Thyroid gland (tissue), 4 donors: ENCODE data around the gene C1orf87. TPM values are rescaled to one million over a fixed set of nuclear protein-coding genes. Genes with fewer than 3 reads are reported as not detected.

Source experiments
- DNase-seq, 2 donors: peaks; one replicate each; pipeline ENCODE4 v3.0.0-alpha.2; 2019
- H3K27ac ChIP-seq, 3 donors: fragments of 200-600 bp; sonication (generic); 1 replicate in 2 of 3; 2 replicates in 1 of 3; pipeline ENCODE4 v1.5.1; 2016 to 2019; ENCODE audit warnings: mild to moderate bottlenecking in 1 of 3, moderate library complexity in 1 of 3
- H3K27me3 ChIP-seq: fragments of 200-600 bp; sonication (generic); one replicate; pipeline ENCODE4 v1.5.1; 2019
- H3K36me3 ChIP-seq, 2 donors: fragments of 200-600 bp; sonication (generic); one replicate each; pipeline ENCODE4 v1.5.1; 2016 to 2019
- H3K4me1 ChIP-seq, 2 donors: fragments of 200-600 bp; sonication (generic); one replicate each; pipeline ENCODE4 v1.5.1; 2017 to 2019
- H3K4me3 ChIP-seq, 3 donors: fragments of 200-600 bp; sonication (generic); replicated peaks in 1 of 3; 1 replicate in 2 of 3; 2 replicates in 1 of 3; pipeline ENCODE4 v1.5.1; 2016; ENCODE audit warnings: mild to moderate bottlenecking in 1 of 3
- H3K9me3 ChIP-seq: fragments of 200-600 bp; sonication (generic); one replicate; pipeline ENCODE4 v1.5.1; 2017
- POLR2A ChIP-seq, 2 donors: fragments of 450-650 bp; IDR thresholded peaks; one replicate each; pipeline ENCODE4 v1.6.1; 2017; ENCODE audit warnings: antibody characterized with exemption in 2 of 2, mild to moderate bottlenecking in 2 of 2, moderate library complexity in 1 of 2
- WGBS, 2 donors: methylation state at CpG; one replicate each; pipeline ENCODE4 v1.1.5; 2017; 5-methylcytosine and 5-hydroxymethylcytosine counted together
- intact Hi-C: fragments of 100-400 bp; cut with DNase I; formaldehyde crosslinking; loops from one replicate; pipeline ENCODE4 v1.15.1; 2023
- total RNA-seq, 4 donors: library from RNA; depleted of rRNA; stranded (reverse); fragments of >200 nt; gene quantifications; one replicate each; pipeline ENCODE4 v1.2.3, GENCODE V29; 2016
- TF ChIP-seq, protein P1 (sequence below), 6 experiments: fragments of 200-600 bp in 3 of 6; fragments of 450-650 bp in 3 of 6; sonication (generic) in 3 of 6; IDR thresholded peaks; one replicate each; pipeline ENCODE4 v1.5.1; 2016 to 2019; ENCODE audit warnings: antibody characterized with exemption in 6 of 6, mild to moderate bottlenecking in 2 of 6, inconsistent platforms in 1 of 6, moderate library complexity in 1 of 6

The C1orf87 gene
- total RNA-seq, 4 donors from 2014 or later = not detected

DNA sequence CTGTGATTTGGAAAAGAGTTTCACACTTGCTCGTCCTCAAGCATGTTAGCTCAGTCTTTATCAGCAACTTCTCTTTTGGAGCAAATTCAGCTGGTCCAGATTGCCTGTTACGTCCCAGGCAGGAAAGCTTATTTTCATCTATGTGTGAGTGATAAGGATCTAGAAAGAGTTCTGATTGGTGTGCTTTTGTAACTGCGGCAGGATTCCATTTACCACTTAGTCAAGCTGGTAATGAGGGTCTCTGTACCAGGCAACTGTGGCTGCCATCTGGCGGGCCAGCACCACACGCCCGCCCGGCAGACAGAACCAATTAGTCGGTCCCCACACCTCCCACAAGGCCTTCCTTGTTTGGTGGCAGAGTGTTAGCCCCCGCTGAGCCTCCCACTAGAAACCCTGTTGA lies 21.0 kb downstream of the C1orf87 start:
- Histone ChIP-seq H3K4me1 (no peaks in the 10 kb centered on the region), H3K36me3 (no peaks in the 10 kb centered on the region), H3K4me3 (no peak overlapping the region), H3K27ac (no peak overlapping the region), H3K9me3 (no peaks in the 10 kb centered on the region), H3K27me3 (no peaks in the 10 kb centered on the region)
- DNase-seq = no peak
- no peak for TF ChIP-seq POLR2A (IDR thresholded peaks at IDR 0.05)
- TF ChIP-seq, protein P1, sequence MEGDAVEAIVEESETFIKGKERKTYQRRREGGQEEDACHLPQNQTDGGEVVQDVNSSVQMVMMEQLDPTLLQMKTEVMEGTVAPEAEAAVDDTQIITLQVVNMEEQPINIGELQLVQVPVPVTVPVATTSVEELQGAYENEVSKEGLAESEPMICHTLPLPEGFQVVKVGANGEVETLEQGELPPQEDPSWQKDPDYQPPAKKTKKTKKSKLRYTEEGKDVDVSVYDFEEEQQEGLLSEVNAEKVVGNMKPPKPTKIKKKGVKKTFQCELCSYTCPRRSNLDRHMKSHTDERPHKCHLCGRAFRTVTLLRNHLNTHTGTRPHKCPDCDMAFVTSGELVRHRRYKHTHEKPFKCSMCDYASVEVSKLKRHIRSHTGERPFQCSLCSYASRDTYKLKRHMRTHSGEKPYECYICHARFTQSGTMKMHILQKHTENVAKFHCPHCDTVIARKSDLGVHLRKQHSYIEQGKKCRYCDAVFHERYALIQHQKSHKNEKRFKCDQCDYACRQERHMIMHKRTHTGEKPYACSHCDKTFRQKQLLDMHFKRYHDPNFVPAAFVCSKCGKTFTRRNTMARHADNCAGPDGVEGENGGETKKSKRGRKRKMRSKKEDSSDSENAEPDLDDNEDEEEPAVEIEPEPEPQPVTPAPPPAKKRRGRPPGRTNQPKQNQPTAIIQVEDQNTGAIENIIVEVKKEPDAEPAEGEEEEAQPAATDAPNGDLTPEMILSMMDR (IDR thresholded peaks at IDR 0.05) = no peak
- WGBS, 2 donors = 63 to 75% methylated on average over 9 of the region's 9 CpGs
- intact Hi-C loops = no loop called here

DNA sequence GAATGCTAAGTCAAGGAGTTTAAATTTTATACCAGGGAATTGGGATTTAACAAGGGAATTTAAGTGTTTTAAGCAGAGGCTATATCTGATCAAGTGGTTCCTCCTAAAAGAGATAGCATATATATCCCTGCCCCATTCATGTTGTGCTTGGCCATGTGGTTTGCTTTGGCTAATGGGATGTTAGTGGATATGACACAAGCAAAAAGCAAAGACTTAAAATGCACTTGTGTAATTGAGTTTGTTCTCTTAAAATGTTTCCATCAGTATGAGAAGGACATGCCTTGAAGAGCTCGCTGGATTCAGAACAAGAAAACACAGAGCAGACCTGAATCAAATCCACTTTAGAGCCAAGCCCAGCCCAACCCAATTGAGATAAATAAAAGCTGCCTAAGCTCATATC lies 22.4 kb downstream of the C1orf87 start:
- no peak for TF ChIP-seq POLR2A (IDR thresholded peaks at IDR 0.05)
- TF ChIP-seq, protein P1 (IDR thresholded peaks at IDR 0.05) = no peak
- Histone ChIP-seq H3K36me3 (no peaks in the 10 kb centered on the region), H3K9me3 (no peaks in the 10 kb centered on the region), H3K4me3 (no peak overlapping the region), H3K27me3 (no peaks in the 10 kb centered on the region), H3K27ac (no peak overlapping the region), H3K4me1 (no peaks in the 10 kb centered on the region)
- intact Hi-C loops = no loop called here
- WGBS, 2 donors = 91 to 98% methylated on average over 1 of the region's 1 CpG
- no peak for DNase-seq

DNA sequence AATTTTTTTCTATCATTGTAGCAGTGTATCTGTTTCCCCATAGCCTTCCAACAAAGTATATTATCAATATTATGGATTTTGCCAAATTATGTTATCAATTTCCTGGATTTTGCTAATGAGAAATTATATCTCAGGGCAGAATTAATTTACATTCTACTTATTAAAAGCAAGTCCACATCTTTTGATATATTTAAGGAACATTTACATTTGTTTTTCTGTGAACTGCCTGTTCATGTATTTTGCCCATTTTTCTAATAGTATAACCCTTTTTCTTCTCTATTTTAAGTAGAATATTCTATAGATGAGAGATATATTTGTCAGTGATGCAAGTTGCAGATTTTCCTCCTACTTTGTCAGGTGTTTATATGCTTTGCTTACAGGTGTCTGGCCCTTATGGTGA lies 24.4 kb downstream of the C1orf87 start:
- TF ChIP-seq, protein P1 (IDR thresholded peaks at IDR 0.05) = no peak
- no peak for TF ChIP-seq POLR2A (IDR thresholded peaks at IDR 0.05)
- DNase-seq = no peak
- Histone ChIP-seq H3K4me3 (no peak overlapping the region), H3K9me3 (no peaks in the 10 kb centered on the region), H3K4me1 (no peaks in the 10 kb centered on the region), H3K36me3 (no peaks in the 10 kb centered on the region), H3K27me3 (no peaks in the 10 kb centered on the region), H3K27ac (no peak overlapping the region)
- intact Hi-C loops = no loop called here

DNA sequence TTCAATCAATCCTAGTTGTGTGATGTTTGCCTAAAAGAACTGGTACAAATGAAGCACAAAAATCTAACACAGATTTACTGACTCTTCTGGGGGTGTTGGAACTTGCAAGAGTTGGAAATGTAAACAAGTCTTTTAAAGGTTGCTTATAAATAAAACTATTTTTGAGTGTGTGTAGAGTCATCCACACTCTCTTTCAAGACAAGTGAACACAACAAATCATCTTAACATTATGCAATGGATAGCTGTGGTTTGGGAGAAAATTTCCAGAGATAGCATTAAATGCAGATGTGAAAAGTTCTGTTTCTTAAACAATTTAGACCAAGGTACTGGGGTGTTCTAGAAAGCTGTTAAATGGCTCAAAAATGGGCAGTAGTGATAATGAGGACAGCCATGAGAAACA lies 28.7 kb downstream of the C1orf87 start:
- TF ChIP-seq, protein P1 (IDR thresholded peaks at IDR 0.05) = no peak
- TF ChIP-seq POLR2A (IDR thresholded peaks at IDR 0.05) = no peak
- H3K27ac ChIP-seq = no peak overlapping the region
- DNase-seq = no peak
- no peaks in the 10 kb centered on the region for H3K36me3 ChIP-seq
- H3K27me3 ChIP-seq = no peaks in the 10 kb centered on the region
- H3K4me1 ChIP-seq = no peaks in the 10 kb centered on the region
- H3K4me3 ChIP-seq = no peak overlapping the region
- no peaks in the 10 kb centered on the region for H3K9me3 ChIP-seq
- intact Hi-C loops = no loop called here

DNA sequence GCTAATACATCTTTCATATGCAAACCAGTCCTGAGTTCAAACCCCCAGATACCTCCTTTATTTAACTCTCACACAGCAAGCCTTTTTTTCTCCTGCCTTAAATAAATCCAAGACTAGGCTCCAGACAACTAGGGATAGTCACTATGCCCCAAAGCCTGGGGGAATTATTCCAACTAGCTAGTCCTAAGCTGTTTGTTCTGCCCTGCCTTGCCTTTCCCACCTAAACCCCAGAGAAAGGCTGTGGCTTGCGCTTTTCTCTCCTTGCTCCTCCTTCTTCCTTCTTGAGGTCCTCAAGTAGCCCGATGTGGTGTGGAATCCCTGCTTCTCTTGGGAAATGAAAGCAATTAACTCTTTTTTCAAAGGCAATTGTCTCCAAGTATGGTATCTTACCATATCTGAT lies 31.8 kb downstream of the C1orf87 start:
- H3K27ac ChIP-seq = no peak overlapping the region
- H3K4me1 ChIP-seq = no peaks in the 10 kb centered on the region
- no peak for TF ChIP-seq POLR2A (IDR thresholded peaks at IDR 0.05)
- TF ChIP-seq, protein P1 (IDR thresholded peaks at IDR 0.05) = no peak
- DNase-seq = no peak
- no peak overlapping the region for H3K4me3 ChIP-seq
- no peaks in the 10 kb centered on the region for H3K27me3 ChIP-seq
- 52 to 55% methylated on average over 2 of the region's 2 CpGs for WGBS, 2 donors
- H3K36me3 ChIP-seq = no peaks in the 10 kb centered on the region
- H3K9me3 ChIP-seq = no peaks in the 10 kb centered on the region
- intact Hi-C loops = no loop called here
